Measurements from ENCODE around the gene ADD1.
A peak's percentile ranks its signal among the peaks of the same experiment; 100 is the strongest.

Gene ADD1

GRCh38 chr4:2925931-2926860 is 82.6 kb downstream of the ADD1 start:
- DNase-seq = no peak

- DNase-seq = no peak
Measured at GRCh38 chr4:2927016-2927695, 83.5 kb downstream of the ADD1 start.

GRCh38 chr4:2927696-2928075 is 84.0 kb downstream of the ADD1 start:
- no peak for DNase-seq

- DNase-seq = no peak
Measured at GRCh38 chr4:2928242-2929176, 84.9 kb downstream of the ADD1 start.

GRCh38 chr4:2929469-2929868 is 85.8 kb downstream of the ADD1 start:
- no peak for DNase-seq

- DNase-seq = no peak
Measured at GRCh38 chr4:2930135-2930757, 86.6 kb downstream of the ADD1 start.

- DNase-seq = no peak
Measured at GRCh38 chr4:2930758-2931511, 87.3 kb downstream of the ADD1 start.

- no peak for DNase-seq
Measured at GRCh38 chr4:2931512-2932301, 88.1 kb downstream of the ADD1 start.

GRCh38 chr4:2932321-2932950 is 88.8 kb downstream of the ADD1 start:
- DNase-seq = no peak

- DNase-seq = no peak
Measured at GRCh38 chr4:2932951-2933565, 89.4 kb downstream of the ADD1 start.

- DNase-seq = no peak
Measured at GRCh38 chr4:2933566-2934076, 90.0 kb downstream of the ADD1 start.

GRCh38 chr4:2934077-2934812 is 90.6 kb downstream of the ADD1 start:
- DNase-seq = peak; percentile 21

GRCh38 chr4:2934813-2935761 is 91.4 kb downstream of the ADD1 start:
- DNase-seq = peak; percentile 67

GRCh38 chr4:2935762-2936743 is 92.4 kb downstream of the ADD1 start:
- no peak for DNase-seq

- DNase-seq = peak; percentile 24
Measured at GRCh38 chr4:2936773-2937145, 93.1 kb downstream of the ADD1 start.

- no peak for DNase-seq
Measured at GRCh38 chr4:2937146-2937857, 93.7 kb downstream of the ADD1 start.

All from GOT3 (cell line).